Activated CD8-positive, alpha-beta memory T cell treated with anti-CD3 and anti-CD28 coated beads, Interleukin-2, amount 50 U/mL, for 1 hour (primary cell): ENCODE data around the gene TPD52L1.

ENCODE experiments used
- DNase-seq: peaks from one replicate; pipeline ENCODE4 v3.0.0-alpha.2; 2020; ENCODE audit errors: extremely low read depth

Gene TPD52L1

DNA sequence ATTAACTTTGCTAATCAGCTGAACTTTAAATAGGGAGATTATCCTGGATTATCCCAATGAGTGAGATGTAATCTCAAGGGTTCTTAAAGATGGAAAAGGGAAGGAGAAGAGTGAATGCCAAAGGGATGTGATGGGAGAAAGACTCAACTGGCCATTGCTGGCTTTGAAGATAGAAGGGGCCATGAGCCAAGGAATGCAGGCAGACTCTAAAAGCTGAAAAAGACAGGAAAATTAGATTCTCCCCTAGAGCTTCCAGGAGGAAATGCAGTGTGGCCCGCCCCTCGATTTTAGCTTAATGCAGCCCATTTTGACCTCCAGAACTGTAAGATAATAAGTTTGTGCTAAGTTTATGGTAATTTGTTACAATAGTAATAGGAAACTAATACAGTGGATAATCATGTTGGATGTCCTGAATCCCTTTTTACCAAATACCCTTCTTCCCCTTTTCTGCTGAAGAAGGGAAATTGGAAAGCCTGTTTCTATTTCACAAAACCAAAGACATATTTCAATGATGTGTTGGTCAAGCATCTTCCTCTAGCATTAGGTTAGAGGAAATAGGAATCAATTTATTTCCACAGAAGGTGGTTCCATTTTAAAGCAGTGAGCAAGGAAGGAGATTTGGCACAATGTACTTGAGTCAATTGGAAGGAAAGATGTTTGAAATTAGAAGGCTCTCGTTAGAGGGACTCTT lies 151.5 kb downstream of the TPD52L1 start:
- no peak for DNase-seq

DNA sequence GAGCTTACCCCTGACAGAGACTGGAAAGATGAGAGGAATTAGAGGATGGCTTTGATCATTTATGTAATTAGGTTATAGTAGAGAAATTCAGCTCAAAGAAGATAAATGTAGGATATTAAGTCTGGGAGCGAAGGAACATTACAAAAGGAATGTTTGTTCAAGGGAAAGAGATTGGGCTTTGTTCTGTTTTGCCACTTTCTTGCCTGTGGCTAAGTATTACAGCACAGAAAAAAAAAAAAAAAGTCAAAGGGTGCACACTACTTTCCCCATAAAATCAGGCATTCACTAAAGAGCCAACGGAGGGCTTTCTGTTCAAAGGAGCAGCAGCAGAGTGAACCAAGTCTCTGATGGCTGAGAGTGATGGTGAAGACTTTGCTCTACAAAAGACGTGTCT lies 153.2 kb downstream of the TPD52L1 start:
- DNase-seq: no peak

DNA sequence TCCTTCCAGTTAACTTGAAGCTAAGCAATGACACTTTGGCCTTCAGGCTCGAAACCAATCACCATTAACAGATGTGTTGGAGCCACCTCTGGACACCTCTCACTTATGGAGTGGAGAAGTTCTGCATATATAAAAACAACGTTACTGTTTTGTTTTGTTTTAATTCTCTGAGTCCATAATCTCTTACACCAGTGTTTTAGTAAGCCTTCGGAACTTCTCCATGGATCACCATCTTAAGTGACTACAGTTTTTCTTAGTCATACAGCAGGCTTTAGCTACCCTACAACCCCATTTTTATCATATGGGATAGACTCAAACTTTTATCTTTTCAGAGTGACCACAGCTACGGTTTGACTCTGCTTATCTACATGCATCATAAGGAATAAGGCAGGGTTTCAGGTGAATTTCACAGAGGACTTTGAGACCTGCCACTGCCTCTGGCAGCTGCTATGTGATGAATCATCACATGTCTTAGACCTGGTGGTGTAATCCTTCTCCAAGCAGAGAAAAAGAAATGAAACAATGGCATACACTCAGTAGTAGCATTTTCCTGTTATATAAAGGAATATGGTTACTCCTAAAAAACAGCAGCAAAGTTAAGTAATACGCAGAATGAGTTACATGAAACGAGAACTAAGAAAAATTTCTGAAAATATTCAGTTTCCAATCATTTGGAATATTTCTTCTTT lies 153.7 kb downstream of the TPD52L1 start:
- DNase-seq: no peak

DNA sequence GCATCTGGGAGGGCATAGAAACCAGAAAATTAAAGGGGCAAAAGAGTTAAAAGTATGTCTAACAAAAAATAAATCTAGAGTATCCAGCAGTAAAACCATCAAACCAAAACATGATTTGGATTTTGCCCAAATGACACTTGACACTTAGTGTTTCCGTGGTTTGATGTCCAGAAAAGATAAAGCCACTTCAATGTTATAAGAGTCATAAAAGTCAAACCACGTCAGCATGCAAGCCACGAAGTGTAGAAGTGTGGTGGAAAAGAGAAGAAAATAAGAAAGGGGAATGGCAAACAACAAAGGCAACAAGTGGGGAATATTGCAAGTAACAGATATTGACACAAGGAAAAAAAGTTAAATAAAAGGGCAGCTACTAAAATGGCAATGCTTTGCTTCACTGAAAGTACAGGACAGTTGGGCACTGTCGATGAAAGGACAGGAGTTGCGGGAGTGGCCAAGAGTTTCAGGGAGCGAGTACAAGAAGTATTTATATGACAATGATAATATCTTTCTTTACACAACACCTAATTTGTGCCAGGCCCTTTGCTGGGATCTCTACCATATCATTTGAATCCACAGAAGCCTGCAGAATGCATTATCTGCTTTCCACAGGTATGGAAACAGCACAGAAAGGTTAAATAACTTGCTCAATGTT lies 154.5 kb downstream of the TPD52L1 start:
- no peak for DNase-seq

DNA sequence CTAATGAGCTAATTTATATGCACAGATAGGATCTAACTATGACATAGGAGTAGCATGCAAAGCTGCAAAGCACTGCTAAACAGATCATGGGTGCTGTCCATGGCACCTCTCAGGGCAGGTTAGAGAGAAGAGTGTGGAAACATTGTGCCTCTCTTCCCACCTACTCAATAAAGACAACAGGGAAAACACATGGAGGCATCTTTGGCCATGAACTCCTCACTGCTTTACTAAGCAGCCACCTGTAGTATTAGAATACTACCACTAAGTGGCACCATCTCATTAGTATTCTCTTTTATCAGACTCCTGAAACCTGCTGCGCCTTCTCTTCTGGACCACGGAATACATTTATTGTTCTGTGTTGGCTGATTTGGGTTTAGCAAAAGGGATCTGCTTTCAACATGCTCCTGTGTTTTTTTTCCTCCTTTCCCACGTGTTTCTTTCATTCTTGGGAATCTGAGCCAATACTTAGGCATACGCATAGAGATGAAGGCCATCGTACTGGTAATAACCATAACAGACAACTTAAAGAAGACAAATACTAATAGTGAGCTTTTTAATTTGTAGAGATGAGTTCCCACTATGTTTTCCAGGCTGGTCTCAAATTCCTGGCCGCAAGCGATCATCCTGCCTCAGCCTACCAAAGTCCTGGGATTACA lies 157.5 kb downstream of the TPD52L1 start:
- DNase-seq: no peak

DNA sequence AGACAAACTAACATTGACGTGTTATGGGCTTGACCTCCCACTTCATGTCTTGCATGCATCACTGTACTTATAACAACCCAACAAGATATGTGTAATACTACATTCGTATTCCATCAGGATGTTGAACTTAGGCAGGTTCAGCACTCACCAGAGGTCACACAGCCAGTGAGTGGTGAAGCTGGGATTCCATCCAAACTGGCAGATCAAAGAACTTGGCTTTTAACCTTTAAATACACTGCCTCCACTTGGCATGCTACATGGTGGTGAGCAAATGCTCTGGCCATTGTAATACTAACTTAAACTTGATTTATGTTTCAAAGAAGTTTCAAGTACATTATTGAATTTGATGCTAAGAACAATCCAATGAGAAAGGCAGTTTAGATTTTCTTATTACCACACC lies 158.9 kb downstream of the TPD52L1 start:
- no peak for DNase-seq

DNA sequence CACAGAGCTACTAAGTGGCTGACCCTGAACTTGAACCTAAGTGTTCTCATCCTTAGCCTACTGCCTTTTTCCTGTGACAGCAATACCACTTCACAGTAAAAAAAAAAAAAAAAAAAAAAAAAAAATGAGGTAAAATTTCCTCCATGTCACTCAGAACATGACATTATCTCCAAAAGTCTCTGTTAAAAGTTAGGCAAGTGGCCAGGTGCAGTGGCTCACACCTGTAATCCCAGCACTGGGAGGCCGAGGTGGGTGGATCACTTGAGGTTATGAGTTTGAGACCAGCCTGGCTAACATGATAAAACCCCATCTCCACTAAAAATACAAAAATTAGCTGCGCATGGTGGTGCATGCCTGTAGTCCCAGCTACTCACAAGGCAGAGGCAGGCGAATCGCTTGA lies 159.4 kb downstream of the TPD52L1 start:
- DNase-seq: no peak
